ENCODE results near the gene SEL1L2.

SEL1L2 gene

GRCh38 chr20:13929836-13930235, 60.6 kb downstream of the SEL1L2 start:
- DNase-seq = no peak

DNA sequence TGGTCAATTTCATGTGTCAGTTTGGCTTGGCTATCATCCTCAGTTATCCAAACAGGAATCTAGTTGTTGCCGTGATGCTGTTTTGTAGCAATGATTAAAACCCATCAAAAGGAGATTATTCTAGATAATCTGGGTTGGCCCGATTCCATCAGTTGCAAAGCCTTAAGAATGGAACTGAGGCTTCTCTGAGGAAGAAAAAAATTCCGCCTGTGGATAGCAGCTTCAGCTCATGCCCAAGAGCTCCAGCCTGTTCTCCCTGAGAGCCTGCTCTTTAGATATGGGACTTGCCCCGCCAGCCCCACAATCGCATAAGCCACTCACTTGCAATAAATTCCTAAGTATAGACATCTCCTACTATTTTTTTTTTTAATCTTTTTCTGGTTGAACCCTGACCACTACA, 61.5 kb downstream of the SEL1L2 start:
- DNase-seq = no peak

DNA sequence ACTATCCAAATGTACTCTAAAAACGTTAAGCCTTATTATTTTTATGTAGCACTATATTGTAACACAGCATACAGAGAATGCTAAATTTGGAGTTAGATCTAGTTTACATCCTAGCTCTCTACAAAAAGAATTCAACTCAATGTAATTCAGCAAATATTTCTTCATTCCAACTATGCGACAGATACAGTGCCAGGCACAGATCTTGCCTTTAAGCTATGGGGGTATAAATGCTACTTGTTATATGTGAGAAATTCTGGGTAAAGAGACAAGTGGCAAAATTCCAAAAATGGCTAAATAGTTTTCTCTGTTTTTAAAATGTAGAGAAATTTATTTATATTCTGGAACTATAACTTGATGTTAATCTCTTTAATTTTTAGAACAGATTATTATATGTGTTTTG, 63.2 kb downstream of the SEL1L2 start:
- DNase-seq = no peak

DNA sequence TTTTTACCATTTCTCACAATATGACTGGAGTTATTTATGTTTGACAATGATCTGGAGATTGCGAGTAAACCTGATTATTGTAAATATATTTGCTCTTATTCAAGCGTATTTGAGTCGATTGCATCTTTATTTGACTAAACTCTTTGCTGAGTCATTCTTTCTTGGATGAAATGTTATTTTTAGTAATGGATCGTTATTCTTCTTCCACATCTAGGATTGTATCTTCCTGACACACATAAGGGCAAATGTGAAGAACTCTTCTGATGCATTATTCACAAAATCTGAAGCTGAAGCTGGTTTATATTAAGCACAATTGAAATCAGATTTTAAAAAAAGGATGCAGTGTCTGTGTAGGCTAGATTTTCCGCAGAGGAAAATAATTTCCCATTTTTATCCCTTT, 68.2 kb downstream of the SEL1L2 start:
- DNase-seq = no peak

DNA sequence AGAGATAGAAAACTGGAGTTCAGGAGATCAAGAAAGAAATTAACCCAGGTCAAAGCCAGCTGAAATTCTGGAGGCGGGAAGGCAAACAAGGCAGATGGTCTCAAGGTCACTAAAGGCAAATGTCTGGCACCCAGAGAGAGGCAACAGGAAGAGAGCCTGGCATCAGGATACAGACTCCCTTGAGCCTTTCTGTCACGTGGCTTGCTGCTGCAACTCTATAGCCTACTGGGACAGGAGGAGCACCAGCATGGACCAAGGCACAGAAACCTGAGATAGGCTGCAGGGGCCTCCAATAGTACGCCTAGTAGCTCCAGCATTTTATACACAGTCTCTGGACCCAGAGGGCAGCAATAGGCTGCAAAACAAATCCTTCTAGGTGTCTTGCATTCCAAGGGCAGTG, 75.1 kb downstream of the SEL1L2 start:
- no peak for DNase-seq

- DNase-seq = no peak
Observed at GRCh38 chr20:13913572-13913971, 76.8 kb downstream of the SEL1L2 start.

DNA sequence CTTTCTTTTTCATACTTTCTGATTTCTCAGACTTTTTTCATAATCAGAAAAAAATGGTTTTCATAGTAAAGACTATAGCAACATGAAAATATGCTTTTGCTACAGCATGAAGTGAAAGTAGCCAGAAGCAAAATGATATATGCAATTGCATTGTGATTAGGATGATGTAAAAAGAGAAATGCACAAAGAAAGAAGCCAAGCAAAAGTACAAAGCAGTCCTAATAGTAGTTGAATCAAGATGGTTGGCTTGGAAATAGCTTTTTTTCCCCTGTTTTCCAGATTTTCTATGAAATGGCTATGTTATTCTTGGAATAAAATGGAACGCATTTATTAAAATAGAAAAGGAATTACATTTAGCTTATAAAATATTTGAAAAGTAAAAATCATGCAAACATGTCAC, 77.3 kb downstream of the SEL1L2 start:
- DNase-seq = no peak

- DNase-seq = no peak
Observed at GRCh38 chr20:13910492-13910891, 79.9 kb downstream of the SEL1L2 start.

DNA sequence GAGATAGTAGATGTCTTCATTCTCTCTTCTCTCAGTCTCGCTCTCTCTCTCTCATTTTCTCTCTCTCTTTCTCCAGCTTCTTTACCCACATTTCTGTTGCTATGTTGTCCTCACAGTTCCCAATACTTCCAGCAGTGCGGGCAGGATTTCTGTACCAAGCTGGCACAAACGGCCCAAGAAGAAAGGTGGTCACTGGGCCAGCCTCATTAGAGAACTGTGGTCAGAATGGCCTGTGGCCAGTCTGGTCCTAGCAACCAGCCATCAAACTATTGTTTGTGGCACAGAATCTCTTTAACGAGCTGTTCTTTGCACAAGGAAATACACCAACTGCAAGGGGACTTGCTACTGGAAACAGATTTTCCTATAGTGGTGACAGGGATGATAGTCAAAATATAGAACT, 81.3 kb downstream of the SEL1L2 start:
- no peak for DNase-seq

DNA sequence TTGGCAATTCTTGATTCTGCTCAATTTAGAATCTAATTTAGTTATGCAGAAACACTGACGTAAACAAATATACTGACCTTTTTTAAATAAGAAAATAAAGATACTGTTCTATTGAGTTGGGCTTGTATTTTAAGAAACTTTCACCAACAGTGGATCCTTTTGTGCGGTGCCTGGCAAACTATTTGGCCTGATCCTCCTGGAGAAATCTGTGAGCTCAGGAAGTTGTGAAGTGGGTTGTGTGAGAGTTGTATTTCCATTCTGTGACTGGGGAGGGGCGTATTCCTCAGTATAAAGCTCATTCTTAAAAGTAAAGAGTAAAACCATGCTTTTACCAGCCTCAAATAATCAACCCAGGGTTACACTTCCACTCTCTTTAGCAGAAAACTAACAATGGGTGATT, 85.6 kb downstream of the SEL1L2 start:
- no peak for DNase-seq

DNA sequence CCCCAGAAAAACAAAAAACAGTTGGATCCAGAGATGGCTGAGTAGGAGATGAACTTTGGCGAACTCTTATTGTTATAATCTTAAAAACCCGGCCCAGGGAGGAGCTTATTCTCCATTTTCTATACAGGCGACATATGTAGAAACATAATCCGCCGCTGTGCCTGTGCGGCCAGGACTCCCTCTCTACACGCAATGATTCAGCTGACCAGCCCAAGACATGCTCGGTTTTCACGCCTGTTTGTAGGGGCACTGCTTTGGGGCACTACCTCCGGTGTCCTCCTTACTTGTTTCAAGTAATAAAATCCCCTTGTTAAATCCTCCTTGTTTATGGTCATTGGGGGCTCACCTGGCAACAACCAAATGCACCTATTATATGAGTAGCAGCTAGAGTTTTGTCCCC, 89.9 kb downstream of the SEL1L2 start:
- DNase-seq = no peak

GRCh38 chr20:13898012-13898612, 92.3 kb downstream of the SEL1L2 start:
- peak in 1 of 3 experiments; percentile 35 for DNase-seq

- no peak for DNase-seq
Observed at GRCh38 chr20:13891575-13891974, 98.8 kb downstream of the SEL1L2 start.

DNA sequence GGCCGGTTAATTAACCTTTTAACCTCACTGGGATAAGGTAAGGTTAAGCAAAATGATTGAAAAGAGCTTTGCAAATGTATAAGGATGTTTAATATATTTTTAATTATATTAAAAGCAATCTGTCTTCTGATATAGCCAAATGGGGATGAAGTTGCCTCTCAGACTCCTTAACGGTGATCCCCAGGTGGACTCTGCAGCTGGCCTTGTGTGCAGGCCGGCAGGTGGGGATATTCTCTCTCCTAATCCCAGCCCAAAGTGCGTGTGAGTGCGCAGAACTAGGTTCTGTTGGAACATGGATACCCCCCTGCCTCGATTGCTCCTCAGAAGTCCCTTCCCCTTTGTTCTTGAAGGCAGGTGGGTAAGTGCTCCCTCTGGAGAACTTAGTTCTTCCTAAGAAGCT, 105.6 kb downstream of the SEL1L2 start:
- no peak for DNase-seq

DNA sequence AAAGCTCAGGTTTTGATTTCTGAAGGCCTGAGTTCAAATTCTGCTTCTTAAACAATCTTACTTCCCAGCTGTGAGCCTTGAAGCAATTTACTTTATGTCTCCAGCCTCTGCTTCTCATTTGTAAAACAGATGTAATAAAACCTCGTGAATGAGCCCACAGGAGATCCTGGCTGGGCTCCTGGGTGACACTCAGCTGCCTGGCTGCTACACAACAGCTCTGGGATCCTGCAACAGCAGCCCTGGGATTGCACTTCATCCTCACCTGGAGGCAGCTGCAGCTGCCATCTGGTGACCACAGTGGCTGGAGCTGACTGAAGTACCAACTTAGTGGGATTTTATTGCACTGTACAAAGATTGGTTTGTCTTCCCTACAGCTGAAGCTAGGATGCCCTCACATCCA, 107.0 kb downstream of the SEL1L2 start:
- DNase-seq = peak in 2 of 3 experiments; percentile 34 to 61

DNA sequence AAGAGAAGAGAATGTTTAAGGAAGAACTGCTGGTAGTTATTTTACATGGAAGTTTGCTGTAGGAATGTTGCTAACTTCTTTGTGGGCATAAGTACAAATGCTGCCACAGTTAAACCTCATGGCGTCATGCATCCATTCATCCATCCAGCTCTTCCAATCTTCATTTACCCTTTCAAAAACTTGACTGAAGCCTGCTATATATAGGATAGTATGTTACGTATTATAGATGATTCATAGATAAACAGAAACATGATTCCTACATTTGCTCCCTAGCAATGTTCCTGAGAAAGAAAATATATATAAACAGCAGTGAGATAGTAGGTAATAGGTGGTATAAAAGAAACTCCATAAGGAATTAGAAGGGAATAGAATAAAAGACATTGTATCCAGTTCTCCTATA, 111.8 kb downstream of the SEL1L2 start:
- no peak for DNase-seq

GRCh38 chr20:13877793-13878192, 112.6 kb downstream of the SEL1L2 start:
- DNase-seq = peak; percentile 16 to 80 (median 42)

- DNase-seq = no peak
Observed at GRCh38 chr20:13875265-13875811, 115.1 kb downstream of the SEL1L2 start.

GRCh38 chr20:13874394-13875157, 115.8 kb downstream of the SEL1L2 start:
- DNase-seq = peak in 2 of 3 experiments; percentile 8 to 59

- DNase-seq = no peak
Observed at GRCh38 chr20:13873831-13874230, 116.6 kb downstream of the SEL1L2 start.

DNA sequence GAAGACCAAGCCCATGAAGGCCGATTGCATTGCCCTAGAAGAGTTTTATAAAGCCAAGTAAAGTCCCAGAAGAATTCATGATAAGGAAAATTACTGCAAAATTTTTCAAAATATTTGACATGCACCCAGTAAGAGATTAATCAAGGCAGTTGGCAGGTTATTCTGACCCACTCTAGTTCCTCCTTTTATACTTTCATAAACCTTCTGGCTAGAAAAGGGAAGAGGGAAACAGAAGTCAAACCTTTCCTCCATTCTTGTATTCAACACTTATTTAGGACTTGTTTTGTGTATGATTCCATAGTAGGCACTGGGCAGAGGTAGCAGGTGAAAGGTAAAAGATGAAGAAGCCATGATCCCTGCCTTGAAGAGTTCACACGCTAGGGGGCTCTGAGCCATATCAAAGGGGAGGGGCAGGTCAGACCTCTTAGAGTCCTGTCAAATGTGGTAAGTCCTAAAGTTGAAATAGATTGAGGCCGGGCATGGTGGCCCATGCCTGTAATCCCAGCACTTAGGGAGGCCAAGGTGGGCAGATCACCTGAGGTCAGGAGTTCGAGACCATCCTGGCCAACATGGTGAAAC, 120.2 kb downstream of the SEL1L2 start:
- DNase-seq = no peak

- no peak for DNase-seq
Observed at GRCh38 chr20:13868331-13868730, 122.1 kb downstream of the SEL1L2 start.

- peak in 2 of 3 experiments; percentile 33 to 58 for DNase-seq
Observed at GRCh38 chr20:13865791-13866351, 124.5 kb downstream of the SEL1L2 start.

GRCh38 chr20:13865156-13865555, 125.3 kb downstream of the SEL1L2 start:
- DNase-seq = no peak
